CD1c-positive myeloid dendritic cell (primary cell): ENCODE results near the gene DPP4.
"Not testable (repeated sequence)": the region's sequence is repeated elsewhere in the genome, so short reads cannot be mapped to it uniquely, and the experiment has no call there.

Experiments used
- DNase-seq: peaks from one replicate; pipeline ENCODE4 v3.0.0-alpha.2; 2016; ENCODE audit errors: extremely low spot score

Gene DPP4

GRCh38 chr2:162057426-162057825 is 16.6 kb downstream of the DPP4 start:
- no peak for DNase-seq

GRCh38 chr2:162056796-162057399 is 17.1 kb downstream of the DPP4 start:
- no peak for DNase-seq

GRCh38 chr2:162053808-162054155 is 20.2 kb downstream of the DPP4 start:
- no peak for DNase-seq

GRCh38 chr2:162053066-162053807 is 20.8 kb downstream of the DPP4 start:
- DNase-seq: no peak

GRCh38 chr2:162050513-162050961 is 23.5 kb downstream of the DPP4 start:
- no peak for DNase-seq

- DNase-seq: not testable (repeated sequence)
These were observed 24.9 kb downstream of the DPP4 start for GRCh38 chr2:162049089-162049488.

- no peak for DNase-seq
These were observed 29.4 kb downstream of the DPP4 start for GRCh38 chr2:162044586-162044985.

GRCh38 chr2:162043132-162043531 is 30.9 kb downstream of the DPP4 start:
- no peak for DNase-seq

GRCh38 chr2:162041485-162041884 is 32.5 kb downstream of the DPP4 start:
- no peak for DNase-seq

GRCh38 chr2:162038725-162039124 is 35.3 kb downstream of the DPP4 start:
- no peak for DNase-seq

- no peak for DNase-seq
These were observed 36.1 kb downstream of the DPP4 start for GRCh38 chr2:162037886-162038285.

- no peak for DNase-seq
These were observed 36.8 kb downstream of the DPP4 start for GRCh38 chr2:162037028-162037795.

GRCh38 chr2:162035981-162036380 is 38.0 kb downstream of the DPP4 start:
- no peak for DNase-seq

- no peak for DNase-seq
These were observed 43.4 kb downstream of the DPP4 start for GRCh38 chr2:162030363-162031190.

GRCh38 chr2:162029287-162029901 is 44.6 kb downstream of the DPP4 start:
- no peak for DNase-seq

- no peak for DNase-seq
These were observed 45.5 kb downstream of the DPP4 start for GRCh38 chr2:162028511-162028910.

GRCh38 chr2:162025121-162025911 is 48.7 kb downstream of the DPP4 start:
- DNase-seq: no peak

- no peak for DNase-seq
These were observed 51.6 kb downstream of the DPP4 start for GRCh38 chr2:162022290-162022945.

GRCh38 chr2:162021516-162022058 is 52.4 kb downstream of the DPP4 start:
- no peak for DNase-seq

GRCh38 chr2:162018530-162018929 is 55.5 kb downstream of the DPP4 start:
- DNase-seq: no peak
